Astrocyte (in vitro differentiated cells and primary cell): Measurements from ENCODE around the gene IFRD2.

Experiments used
- EZH2 ChIP-seq: IDR thresholded peaks from 2 replicates; pipeline ENCODE4 v1.6.1; 2012; ENCODE audit warnings: mild to moderate bottlenecking, low read length, inconsistent platforms; ENCODE audit not compliant: insufficient read depth
- TF ChIP-seq, protein P1 (sequence below): IDR thresholded peaks from 2 replicates; pipeline ENCODE4 v1.5.1; 2011; ENCODE audit warnings: low read depth, mild to moderate bottlenecking, inconsistent platforms, low read length, moderate library complexity; ENCODE audit not compliant: insufficient read depth

DNA sequence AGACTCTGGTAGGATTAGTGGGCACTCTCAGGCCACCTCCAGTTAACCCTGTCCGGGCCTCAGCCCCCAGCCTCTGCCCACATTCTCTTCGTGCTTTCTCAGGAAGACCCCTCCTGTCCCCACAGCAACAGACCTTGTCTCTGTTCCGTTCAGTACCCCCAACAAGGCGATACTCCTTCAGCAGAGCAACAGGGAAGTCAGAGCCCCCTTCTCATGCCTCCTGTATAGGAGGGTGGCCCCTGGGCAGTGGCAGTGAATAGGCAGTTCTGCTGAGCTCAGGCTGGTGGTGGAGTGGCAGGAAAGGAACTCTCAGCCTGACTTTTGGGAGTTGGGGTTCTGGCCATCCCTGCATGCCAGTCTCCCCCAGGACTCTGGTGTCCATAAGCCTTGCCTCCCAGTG lies 22.8 kb downstream of the IFRD2 start:
- TF ChIP-seq, protein P1, sequence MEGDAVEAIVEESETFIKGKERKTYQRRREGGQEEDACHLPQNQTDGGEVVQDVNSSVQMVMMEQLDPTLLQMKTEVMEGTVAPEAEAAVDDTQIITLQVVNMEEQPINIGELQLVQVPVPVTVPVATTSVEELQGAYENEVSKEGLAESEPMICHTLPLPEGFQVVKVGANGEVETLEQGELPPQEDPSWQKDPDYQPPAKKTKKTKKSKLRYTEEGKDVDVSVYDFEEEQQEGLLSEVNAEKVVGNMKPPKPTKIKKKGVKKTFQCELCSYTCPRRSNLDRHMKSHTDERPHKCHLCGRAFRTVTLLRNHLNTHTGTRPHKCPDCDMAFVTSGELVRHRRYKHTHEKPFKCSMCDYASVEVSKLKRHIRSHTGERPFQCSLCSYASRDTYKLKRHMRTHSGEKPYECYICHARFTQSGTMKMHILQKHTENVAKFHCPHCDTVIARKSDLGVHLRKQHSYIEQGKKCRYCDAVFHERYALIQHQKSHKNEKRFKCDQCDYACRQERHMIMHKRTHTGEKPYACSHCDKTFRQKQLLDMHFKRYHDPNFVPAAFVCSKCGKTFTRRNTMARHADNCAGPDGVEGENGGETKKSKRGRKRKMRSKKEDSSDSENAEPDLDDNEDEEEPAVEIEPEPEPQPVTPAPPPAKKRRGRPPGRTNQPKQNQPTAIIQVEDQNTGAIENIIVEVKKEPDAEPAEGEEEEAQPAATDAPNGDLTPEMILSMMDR, result no peak
- no peak for TF ChIP-seq EZH2
